Islet of Langerhans (tissue), 1 donor: Measurements from ENCODE around the gene TRIM59.
A peak's percentile ranks its signal among the peaks of the same experiment; 100 is the strongest.

ENCODE experiments used
- FAIRE-seq: peaks from one replicate; lab custom pipeline; 2011; peaks lifted over from hg19 to GRCh38; lab: Jason Lieb, UNC

Gene TRIM59, protein sequence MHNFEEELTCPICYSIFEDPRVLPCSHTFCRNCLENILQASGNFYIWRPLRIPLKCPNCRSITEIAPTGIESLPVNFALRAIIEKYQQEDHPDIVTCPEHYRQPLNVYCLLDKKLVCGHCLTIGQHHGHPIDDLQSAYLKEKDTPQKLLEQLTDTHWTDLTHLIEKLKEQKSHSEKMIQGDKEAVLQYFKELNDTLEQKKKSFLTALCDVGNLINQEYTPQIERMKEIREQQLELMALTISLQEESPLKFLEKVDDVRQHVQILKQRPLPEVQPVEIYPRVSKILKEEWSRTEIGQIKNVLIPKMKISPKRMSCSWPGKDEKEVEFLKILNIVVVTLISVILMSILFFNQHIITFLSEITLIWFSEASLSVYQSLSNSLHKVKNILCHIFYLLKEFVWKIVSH

GRCh38 chr3:160449636-160450598 lies at the start of gene TRIM59:
TRIM59 (minus strand) TSS chr3:160449786; CDS start chr3:160439183, 10,603 bp downstream.
- no peak for FAIRE-seq

GRCh38 chr3:160498202-160498601 lies 48.6 kb upstream of the TRIM59 start:
- FAIRE-seq = no peak

DNA sequence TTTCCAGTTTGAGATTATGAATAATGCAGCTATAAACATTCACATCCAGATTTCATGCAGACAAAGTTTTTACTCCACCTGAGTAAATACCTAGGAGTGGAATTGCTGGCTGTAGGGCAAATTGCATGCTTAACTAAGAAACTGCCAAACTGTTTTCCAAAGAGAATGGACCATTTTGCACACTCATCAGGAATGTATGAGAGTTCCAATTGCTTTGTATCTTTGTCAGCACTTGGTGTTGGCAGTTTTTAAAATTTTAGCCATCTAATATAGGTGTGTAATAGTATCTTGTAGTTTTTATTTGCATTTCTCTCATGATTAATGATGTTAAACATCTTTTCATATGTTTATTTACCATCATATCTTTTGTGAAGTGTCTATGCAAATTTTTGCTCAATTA lies 40.6 kb upstream of the TRIM59 start:
- no peak for FAIRE-seq

- peak; percentile 98 for FAIRE-seq
Measured at GRCh38 chr3:160486459-160486869, 36.9 kb upstream of the TRIM59 start.

- FAIRE-seq = no peak
Measured at GRCh38 chr3:160482796-160483195, 33.2 kb upstream of the TRIM59 start.

DNA sequence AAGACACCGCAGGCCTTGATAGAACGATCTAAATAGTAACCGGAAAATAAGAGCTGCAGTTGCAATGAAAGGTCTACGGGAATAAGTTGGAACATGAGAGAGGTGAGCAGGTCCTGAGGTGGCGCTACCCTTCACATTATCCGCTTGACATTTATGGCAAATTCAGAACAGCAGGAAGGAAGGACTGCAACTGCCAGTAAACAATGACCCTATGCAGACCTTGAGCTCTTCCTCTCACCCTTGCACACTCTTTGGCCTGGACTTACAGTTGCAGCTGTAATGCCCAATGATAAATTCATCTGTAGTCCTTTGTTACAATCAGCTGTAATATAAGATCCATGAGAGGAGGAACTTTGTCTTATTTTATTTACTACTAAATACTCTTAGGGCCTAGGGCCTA lies 32.3 kb upstream of the TRIM59 start:
- FAIRE-seq = no peak

DNA sequence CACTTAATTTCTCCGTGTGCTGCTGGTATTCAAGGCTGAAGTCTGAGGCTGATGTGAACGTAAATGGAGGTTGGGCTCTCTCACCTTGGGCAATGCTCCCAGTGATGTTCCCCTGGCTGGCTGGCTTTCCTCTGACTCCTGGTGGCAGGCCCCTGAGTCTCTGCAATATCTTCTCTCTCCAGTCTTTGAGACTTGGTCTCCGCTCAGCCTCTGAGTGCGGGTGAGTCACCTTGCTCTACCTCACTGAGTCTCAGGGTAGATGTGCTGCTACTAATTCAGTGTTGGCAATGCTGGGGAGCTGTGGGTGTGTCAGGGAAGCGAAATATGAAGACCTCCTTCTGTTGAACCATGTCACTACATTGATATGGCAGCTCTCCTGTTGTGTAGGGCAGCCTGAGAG lies 31.3 kb upstream of the TRIM59 start:
- no peak for FAIRE-seq

DNA sequence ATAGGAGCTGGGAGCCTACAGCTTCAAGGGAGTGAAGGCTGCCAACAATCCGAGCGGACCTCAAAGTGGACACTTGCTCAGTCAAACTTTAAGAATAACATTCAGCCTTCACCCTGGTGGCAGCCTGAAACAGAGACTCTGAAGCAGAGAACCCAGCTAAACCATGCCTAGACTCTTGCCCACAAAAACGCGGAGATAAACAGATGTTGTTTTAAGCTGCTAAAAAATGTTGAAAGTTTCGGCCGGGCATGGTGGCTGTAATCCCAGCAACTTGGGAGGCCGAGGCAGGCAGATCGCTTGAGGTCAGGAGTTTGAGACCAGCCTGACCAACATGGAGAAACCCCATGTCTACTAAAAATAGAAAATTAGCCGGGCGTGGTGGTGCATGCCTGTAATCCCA lies 29.8 kb upstream of the TRIM59 start:
- FAIRE-seq = no peak

- FAIRE-seq = no peak
Measured at GRCh38 chr3:160478338-160478737, 28.8 kb upstream of the TRIM59 start.

DNA sequence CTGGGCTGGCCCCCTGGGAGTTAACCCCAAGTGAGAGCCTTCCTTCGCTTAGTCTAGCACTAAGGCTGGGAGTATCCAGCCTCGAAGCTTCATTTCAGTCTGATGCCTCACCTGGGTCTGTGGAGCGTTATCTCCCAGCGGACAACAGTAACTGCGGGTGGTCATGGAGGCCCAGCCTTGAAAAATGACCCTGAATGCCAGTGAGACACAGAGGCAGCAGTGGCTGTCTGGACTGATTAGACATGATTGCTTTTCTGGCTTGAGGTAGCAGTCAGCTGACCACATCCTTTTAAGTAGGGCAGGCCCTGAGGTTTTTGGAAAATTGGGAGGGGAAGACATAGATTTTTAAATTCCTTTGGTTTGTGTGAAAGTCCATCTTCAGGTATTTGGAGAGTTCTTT lies 28.2 kb upstream of the TRIM59 start:
- no peak for FAIRE-seq

GRCh38 chr3:160475884-160476283 lies 26.3 kb upstream of the TRIM59 start:
- no peak for FAIRE-seq

GRCh38 chr3:160475153-160475552 lies 25.6 kb upstream of the TRIM59 start:
- no peak for FAIRE-seq

GRCh38 chr3:160474416-160474838 lies 24.8 kb upstream of the TRIM59 start:
- no peak for FAIRE-seq

DNA sequence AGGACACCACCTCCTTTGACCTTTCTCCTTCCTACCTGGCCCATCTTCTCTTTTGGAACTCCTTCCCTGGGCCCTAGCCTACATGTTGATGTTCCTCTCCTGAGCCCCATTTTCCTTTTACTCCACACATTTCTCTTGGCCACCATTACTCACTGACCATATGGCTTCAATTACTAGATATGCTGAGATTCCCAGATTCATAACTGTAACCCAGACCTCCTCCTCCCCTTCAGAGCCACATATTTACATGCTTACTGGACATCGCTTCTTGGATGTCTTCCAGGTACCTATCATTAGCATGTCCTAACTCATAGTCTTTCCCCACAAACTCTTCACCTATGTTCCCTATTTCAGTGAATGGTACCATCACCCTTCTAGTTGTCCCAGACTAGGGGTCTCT lies 24.4 kb upstream of the TRIM59 start:
- no peak for FAIRE-seq

GRCh38 chr3:160473221-160473620 lies 23.6 kb upstream of the TRIM59 start:
- FAIRE-seq = no peak

- no peak for FAIRE-seq
Measured at GRCh38 chr3:160472344-160472743, 22.8 kb upstream of the TRIM59 start.

- FAIRE-seq = no peak
Measured at GRCh38 chr3:160471892-160472291, 22.3 kb upstream of the TRIM59 start.

GRCh38 chr3:160470181-160470580 lies 20.6 kb upstream of the TRIM59 start:
- FAIRE-seq = no peak

GRCh38 chr3:160464971-160465370 lies 15.4 kb upstream of the TRIM59 start:
- FAIRE-seq = no peak

GRCh38 chr3:160464321-160464720 lies 14.7 kb upstream of the TRIM59 start:
- FAIRE-seq = no peak

DNA sequence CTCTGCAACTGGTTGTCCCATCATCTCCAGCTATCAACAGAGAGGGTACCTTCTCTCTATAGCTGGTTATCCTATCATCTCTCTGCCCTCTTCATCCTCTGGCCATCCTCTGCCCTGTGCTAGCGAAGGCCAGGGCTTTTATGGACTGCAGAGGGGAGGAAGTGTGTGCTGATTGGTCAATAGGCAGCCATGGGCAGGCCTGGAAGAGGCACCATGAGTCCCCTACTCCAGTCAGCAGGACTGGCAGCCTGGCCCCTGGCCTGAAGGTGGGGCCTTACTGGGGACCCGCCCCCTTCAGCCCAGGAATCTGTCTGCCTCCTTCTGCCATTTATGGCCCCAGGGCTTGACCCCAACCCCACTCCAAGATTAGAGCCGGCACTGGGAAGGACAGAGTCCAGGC lies 10.4 kb upstream of the TRIM59 start:
- no peak for FAIRE-seq

GRCh38 chr3:160459450-160459970 lies 9.9 kb upstream of the TRIM59 start:
- no peak for FAIRE-seq

- FAIRE-seq = no peak
Measured at GRCh38 chr3:160458151-160458550, 8.6 kb upstream of the TRIM59 start.
